Naive thymus-derived CD4-positive, alpha-beta T cell (primary cell): ENCODE results near the gene TAF11. TPM values are rescaled to one million over a fixed set of nuclear protein-coding genes. Genes with fewer than 3 reads are reported as not detected.

Experiments used
- ATAC-seq: fragments of 150-1000 bp; cut with Tn5 transposase; 2 replicates; pipeline ENCODE4 v1.10.0; 2021; ENCODE audit warnings: mild to moderate bottlenecking, moderate library complexity
- CTCF ChIA-PET: fragments of 350-600 bp; sonication (Branson Sonifier 250); formaldehyde crosslinking; loops from one replicate; lab custom pipeline; 2021; ENCODE audit warnings: antibody characterized with exemption; lab: Charles Lee
- POLR2A ChIA-PET: fragments of 350-600 bp; sonication (Branson Sonifier 250); formaldehyde crosslinking; loops from one replicate; lab custom pipeline; 2021; ENCODE audit warnings: antibody characterized with exemption, inconsistent platforms; lab: Charles Lee
- DNase-seq, 9 donors: peaks; one replicate each; pipeline versions ENCODE4 v3.0.0 to v3.0.0-alpha.2; 2020 to 2022; ENCODE audit warnings: mixed read lengths in 1 of 9
- H3K27ac ChIP-seq: one replicate; pipeline ENCODE4 v1.7.0; 2013; ENCODE audit warnings: mild to moderate bottlenecking, low read depth, low read length, moderate library complexity
- H3K27me3 ChIP-seq, 2 donors: one replicate each; pipeline ENCODE4 v1.7.0; 2013; ENCODE audit warnings: low read length in 2 of 2, mild to moderate bottlenecking in 2 of 2, moderate library complexity in 2 of 2; ENCODE audit not compliant: control insufficient read depth in 2 of 2, insufficient read depth in 2 of 2
- H3K36me3 ChIP-seq, 3 experiments: 1 replicate in 2 of 3; 2 replicates in 1 of 3; pipeline ENCODE4 v1.7.0; 2013; ENCODE audit warnings: low read length in 3 of 3, mild to moderate bottlenecking in 3 of 3, moderate library complexity in 1 of 3; ENCODE audit not compliant: insufficient read depth in 3 of 3, control insufficient read depth in 2 of 3
- H3K4me1 ChIP-seq, 2 donors: one replicate each; pipeline ENCODE4 v1.7.0; 2013; ENCODE audit warnings: low read length in 2 of 2, mild to moderate bottlenecking in 2 of 2, moderate library complexity in 1 of 2; ENCODE audit not compliant: control insufficient read depth in 2 of 2, insufficient read depth in 2 of 2
- H3K4me3 ChIP-seq: 2 replicates; pipeline ENCODE4 v1.7.0; 2013; ENCODE audit warnings: mild to moderate bottlenecking, low read length
- H3K9me3 ChIP-seq, 3 experiments: 1 replicate in 2 of 3; 2 replicates in 1 of 3; pipeline ENCODE4 v1.7.0; 2013; ENCODE audit warnings: low read length in 3 of 3; ENCODE audit not compliant: control insufficient read depth in 2 of 3
- H3K27ac Mint-ChIP-seq, 9 donors: one replicate each; pipeline ENCODE4 v1.8.0; 2020 to 2022; ENCODE audit warnings: mixed read lengths in 9 of 9, mild to moderate bottlenecking in 8 of 9, moderate library complexity in 5 of 9, inconsistent platforms in 2 of 9
- H3K27me3 Mint-ChIP-seq, 5 donors: one replicate each; pipeline ENCODE4 v1.8.0; 2021 to 2022; ENCODE audit warnings: mixed read lengths in 5 of 5, mild to moderate bottlenecking in 1 of 5
- H3K36me3 Mint-ChIP-seq, 5 donors: one replicate each; pipeline ENCODE4 v1.8.0; 2020 to 2022; ENCODE audit warnings: mixed read lengths in 5 of 5, mild to moderate bottlenecking in 3 of 5, inconsistent platforms in 1 of 5
- H3K4me1 Mint-ChIP-seq, 7 donors: one replicate each; pipeline ENCODE4 v1.8.0; 2020 to 2022; ENCODE audit warnings: mixed read lengths in 7 of 7, mild to moderate bottlenecking in 3 of 7, inconsistent platforms in 1 of 7
- H3K4me3 Mint-ChIP-seq, 10 donors: one replicate each; pipeline ENCODE4 v1.8.0; 2020 to 2022; ENCODE audit warnings: mild to moderate bottlenecking in 10 of 10, mixed read lengths in 10 of 10, moderate library complexity in 6 of 10, inconsistent platforms in 2 of 10
- H3K9me3 Mint-ChIP-seq, 11 donors: one replicate each; pipeline ENCODE4 v1.8.0; 2020 to 2022; ENCODE audit warnings: mixed read lengths in 11 of 11, mild to moderate bottlenecking in 4 of 11, inconsistent platforms in 1 of 11, moderate library complexity in 1 of 11
- intact Hi-C, 2 donors: fragments of 100-400 bp; cut with micrococcal nuclease; formaldehyde crosslinking; loops; one replicate each; pipeline ENCODE4 v1.15.1; 2023
- polyA plus RNA-seq, 2 donors: library from polyadenylated mRNA; unstranded; fragments of 300-500 nt; fragmentation: Illumina TruSeq; gene quantifications; one replicate each; pipeline ENCODE4 v1.2.3, GENCODE V29; 2021
- total RNA-seq, 6 experiments: library from RNA in 5 of 6; stranded (reverse) in 5 of 6; gene quantifications; 1 replicate in 5 of 6; 2 replicates in 1 of 6; pipeline ENCODE4 v1.2.3 and lab custom pipeline; 2021 to 2026

TAF11 gene
- total and polyA plus RNA-seq, 7 experiments from 2014 or later = 17.3 to 35.1 (median 28.5) TPM

DNA sequence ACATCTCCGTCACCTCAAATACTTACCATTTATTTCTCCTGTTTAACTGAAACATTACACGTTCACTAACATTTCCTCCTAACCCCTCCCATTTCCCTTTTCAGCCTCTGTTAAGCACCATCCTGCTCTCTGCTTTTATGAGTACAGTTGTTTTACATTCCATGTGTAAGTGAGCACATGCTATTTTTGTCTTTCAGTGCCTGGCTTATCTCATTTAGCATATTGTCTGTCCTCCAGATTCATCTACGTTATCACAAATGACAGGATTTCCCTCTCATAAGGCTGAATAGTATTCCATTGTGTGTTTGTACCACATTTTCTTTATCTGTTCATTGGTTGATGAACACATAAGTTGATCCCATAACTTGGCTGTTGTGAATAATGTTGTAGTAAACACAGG is 22.7 kb downstream of the TAF11 start:
- H3K4me1 Mint-ChIP-seq = peaks cover 0 to 3% (median 0%) of the 10 kb centered on the region in 7 donors

GRCh38 chr6:34864007-34864406 is 23.8 kb downstream of the TAF11 start:
- DNase-seq (no peak), ATAC-seq (no peak)
- Mint-ChIP-seq H3K9me3 (no peaks in the 10 kb centered on the region), H3K27ac (no peak overlapping the region), H3K27me3 (no peaks in the 10 kb centered on the region), H3K4me1 (peaks cover 0 to 3% (median 0%) of the 10 kb centered on the region in 7 donors), H3K36me3 (peaks cover 0 to 28% (median 14%) of the 10 kb centered on the region in 5 donors), H3K4me3 (no peak overlapping the region)
- ChIA-PET CTCF (no interaction called here), POLR2A (no interaction called here)
- Histone ChIP-seq H3K27me3 (no peaks in the 10 kb centered on the region), H3K27ac (no peak overlapping the region), H3K9me3 (no peaks in the 10 kb centered on the region), H3K36me3 (peaks cover 0 to 35% (median 0%) of the 10 kb centered on the region in 3 experiments), H3K4me1 (no peaks in the 10 kb centered on the region), H3K4me3 (no peak overlapping the region)
- intact Hi-C loops = no loop called here

More for the DNA sequence above, 22.7 kb downstream of the TAF11 start:
- Mint-ChIP-seq H3K4me3 (no peak overlapping the region), H3K27me3 (no peaks in the 10 kb centered on the region), H3K36me3 (peaks cover 0 to 30% (median 6%) of the 10 kb centered on the region in 5 donors), H3K9me3 (no peaks in the 10 kb centered on the region), H3K27ac (peak overlapping the region in 1 of 9 donors; percentile 38)
- intact Hi-C loops = no loop called here
- H3K9me3 ChIP-seq = no peaks in the 10 kb centered on the region
- ATAC-seq (no peak), DNase-seq (no peak)
- CTCF ChIA-PET = no interaction called here
- no peaks in the 10 kb centered on the region for H3K27me3 ChIP-seq
- no peak overlapping the region for H3K27ac ChIP-seq
- H3K36me3 ChIP-seq = peaks cover 0 to 26% (median 0%) of the 10 kb centered on the region in 3 experiments
- POLR2A ChIA-PET = no interaction called here
- no peak overlapping the region for H3K4me3 ChIP-seq
- no peaks in the 10 kb centered on the region for H3K4me1 ChIP-seq

GRCh38 chr6:34860776-34861175 is 27.1 kb downstream of the TAF11 start:
- ATAC-seq (no peak), DNase-seq (no peak)
- no peaks in the 10 kb centered on the region for H3K4me1 ChIP-seq
- CTCF ChIA-PET = no interaction called here
- H3K27me3 ChIP-seq = no peaks in the 10 kb centered on the region
- H3K9me3 ChIP-seq = no peaks in the 10 kb centered on the region
- Mint-ChIP-seq H3K9me3 (no peaks in the 10 kb centered on the region), H3K36me3 (peaks cover 3 to 44% (median 26%) of the 10 kb centered on the region in 5 donors), H3K27ac (no peak overlapping the region), H3K4me1 (peaks cover 0 to 7% (median 0%) of the 10 kb centered on the region in 7 donors), H3K27me3 (no peaks in the 10 kb centered on the region), H3K4me3 (no peak overlapping the region)
- H3K27ac ChIP-seq = no peak overlapping the region
- H3K36me3 ChIP-seq = peaks cover 5 to 58% (median 7%) of the 10 kb centered on the region in 3 experiments
- intact Hi-C loops = no loop called here
- no peak overlapping the region for H3K4me3 ChIP-seq
- POLR2A ChIA-PET = no interaction called here

- intact Hi-C loops = no loop called here
- Histone ChIP-seq H3K4me3 (no peak overlapping the region), H3K27me3 (no peaks in the 10 kb centered on the region), H3K9me3 (no peaks in the 10 kb centered on the region), H3K27ac (no peak overlapping the region), H3K36me3 (peaks cover 7 to 63% (median 10%) of the 10 kb centered on the region in 3 experiments), H3K4me1 (no peaks in the 10 kb centered on the region)
- H3K9me3 Mint-ChIP-seq = no peaks in the 10 kb centered on the region
- H3K4me1 Mint-ChIP-seq = peaks cover 0 to 7% (median 0%) of the 10 kb centered on the region in 7 donors
- H3K4me3 Mint-ChIP-seq = no peak overlapping the region
- peaks cover 4 to 48% (median 26%) of the 10 kb centered on the region in 5 donors for H3K36me3 Mint-ChIP-seq
- H3K27ac Mint-ChIP-seq = no peak overlapping the region
- no peak for ATAC-seq
- no peaks in the 10 kb centered on the region for H3K27me3 Mint-ChIP-seq
- POLR2A ChIA-PET = interaction anchor here (0.6 kb wide), 1 partner anchor 19 kb away, joined by 3 read pairs; no protein-coding TSS in a partner anchor
- DNase-seq = no peak
- CTCF ChIA-PET = no interaction called here
Observed at GRCh38 chr6:34859951-34860350, 27.9 kb downstream of the TAF11 start.

DNA sequence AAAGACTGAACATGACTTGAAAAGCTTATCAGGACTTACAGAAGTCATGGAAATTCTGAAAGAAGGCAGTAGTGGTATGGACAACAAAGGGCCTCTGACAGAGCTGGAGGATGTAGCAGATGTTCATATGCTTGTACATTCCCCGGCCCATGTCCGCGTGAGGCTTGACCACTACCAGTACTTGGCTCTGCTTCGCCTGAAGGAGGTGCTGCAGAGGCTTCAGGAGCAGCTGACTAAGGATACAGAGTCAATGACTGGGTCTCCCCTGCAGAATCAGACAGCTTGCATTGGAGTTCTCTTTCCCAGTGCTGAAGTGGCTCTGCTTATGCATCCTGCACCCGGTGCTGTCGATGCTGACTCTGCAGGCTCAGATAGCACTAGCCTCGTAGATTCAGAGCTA is 29.2 kb downstream of the TAF11 start:
- ATAC-seq = no peak
- Mint-ChIP-seq H3K36me3 (peaks cover 4 to 44% (median 26%) of the 10 kb centered on the region in 5 donors), H3K9me3 (no peaks in the 10 kb centered on the region), H3K27ac (peak overlapping the region in 1 of 9 donors; percentile 22), H3K4me3 (no peak overlapping the region), H3K4me1 (peaks cover 0 to 7% (median 0%) of the 10 kb centered on the region in 7 donors), H3K27me3 (no peaks in the 10 kb centered on the region)
- intact Hi-C loops = no loop called here
- no peak overlapping the region for H3K27ac ChIP-seq
- H3K4me1 ChIP-seq = no peaks in the 10 kb centered on the region
- no peaks in the 10 kb centered on the region for H3K9me3 ChIP-seq
- no peak for DNase-seq
- H3K4me3 ChIP-seq = no peak overlapping the region
- CTCF ChIA-PET = no interaction called here
- POLR2A ChIA-PET = no interaction called here
- H3K27me3 ChIP-seq = no peaks in the 10 kb centered on the region
- H3K36me3 ChIP-seq = peaks cover 7 to 57% (median 10%) of the 10 kb centered on the region in 3 experiments

DNA sequence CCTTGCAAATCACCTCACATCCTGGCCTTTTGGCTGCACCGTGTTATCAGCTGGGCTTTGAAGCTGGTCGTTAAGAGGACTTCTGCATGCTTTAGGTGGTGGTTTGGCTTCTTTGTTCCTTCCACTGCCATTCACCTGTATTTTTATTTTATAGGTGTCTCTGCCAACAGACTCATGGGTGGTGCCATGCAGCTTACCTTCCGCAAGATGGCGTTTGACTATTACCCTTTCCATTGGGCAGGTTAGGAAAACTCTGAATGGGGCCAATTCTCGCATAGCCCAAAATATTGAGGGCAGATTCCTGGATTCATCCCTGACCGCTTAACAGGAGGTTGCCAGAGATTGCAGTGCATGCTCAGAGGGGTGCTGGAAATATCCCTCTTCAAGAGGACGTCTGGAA is 32.4 kb downstream of the TAF11 start:
- Mint-ChIP-seq H3K36me3 (peaks cover 6 to 59% (median 31%) of the 10 kb centered on the region in 5 donors), H3K4me1 (peaks cover 0 to 7% (median 0%) of the 10 kb centered on the region in 7 donors), H3K4me3 (no peak overlapping the region), H3K27me3 (no peaks in the 10 kb centered on the region), H3K27ac (no peak overlapping the region), H3K9me3 (no peaks in the 10 kb centered on the region)
- Histone ChIP-seq H3K9me3 (no peaks in the 10 kb centered on the region), H3K27me3 (no peaks in the 10 kb centered on the region), H3K4me3 (no peak overlapping the region), H3K27ac (no peak overlapping the region), H3K4me1 (no peaks in the 10 kb centered on the region), H3K36me3 (peaks cover 7 to 72% (median 10%) of the 10 kb centered on the region in 3 experiments)
- no peak for ATAC-seq
- ChIA-PET POLR2A (no interaction called here), CTCF (no interaction called here)
- intact Hi-C loops = no loop called here
- DNase-seq = no peak

DNA sequence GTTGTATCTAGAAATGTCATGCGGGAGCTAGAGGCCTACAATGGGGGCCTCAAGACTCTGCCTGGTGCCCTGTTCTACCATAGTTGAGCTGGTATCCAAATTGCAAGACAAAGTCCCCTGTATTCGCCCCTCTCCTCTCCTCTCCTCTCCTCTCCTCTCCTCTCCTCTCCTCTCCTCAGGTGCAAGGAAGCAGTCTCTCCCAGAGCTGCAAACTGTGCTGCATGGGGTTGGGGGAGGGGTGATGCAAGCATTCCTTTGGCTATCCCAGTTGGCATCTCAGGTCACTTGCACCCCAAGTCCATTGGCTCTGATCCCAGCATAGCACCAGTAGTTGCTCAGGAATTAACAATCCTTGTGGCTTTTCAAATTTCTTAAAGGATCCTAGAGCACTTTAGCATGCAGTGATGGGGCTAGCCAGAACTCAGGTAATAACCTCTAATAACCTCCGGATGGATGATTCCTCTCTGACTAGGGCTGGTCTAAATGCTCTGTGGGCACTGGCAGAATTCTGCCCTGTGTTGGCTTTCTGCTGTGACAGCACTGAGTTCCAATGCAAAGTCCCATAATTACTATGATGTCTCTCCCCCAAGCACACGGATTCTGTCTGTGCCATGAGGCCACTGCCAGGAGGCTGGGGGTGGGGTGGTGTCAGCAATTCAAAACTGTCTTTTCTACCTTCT is 35.3 kb downstream of the TAF11 start:
- H3K9me3 ChIP-seq = no peaks in the 10 kb centered on the region
- no peaks in the 10 kb centered on the region for H3K4me1 ChIP-seq
- intact Hi-C loops = no loop called here
- Mint-ChIP-seq H3K27ac (no peak overlapping the region), H3K36me3 (peaks cover 6 to 49% (median 16%) of the 10 kb centered on the region in 5 donors), H3K9me3 (no peaks in the 10 kb centered on the region), H3K27me3 (no peaks in the 10 kb centered on the region), H3K4me3 (no peak overlapping the region), H3K4me1 (peaks cover 0 to 2% (median 0%) of the 10 kb centered on the region in 7 donors)
- H3K4me3 ChIP-seq = no peak overlapping the region
- CTCF ChIA-PET = no interaction called here
- POLR2A ChIA-PET = no interaction called here
- H3K36me3 ChIP-seq = peaks cover 6 to 45% (median 7%) of the 10 kb centered on the region in 3 experiments
- no peaks in the 10 kb centered on the region for H3K27me3 ChIP-seq
- DNase-seq = no peak
- H3K27ac ChIP-seq = no peak overlapping the region
- no peak for ATAC-seq
